Kasumi-1 (cell line): ENCODE measurements around the gene COMT.

Experiments used
- DNase-seq, 2 experiments: peaks; one replicate each; lab custom pipeline; 2025; lab: John Stamatoyannopoulos, UW

Gene COMT

DNA sequence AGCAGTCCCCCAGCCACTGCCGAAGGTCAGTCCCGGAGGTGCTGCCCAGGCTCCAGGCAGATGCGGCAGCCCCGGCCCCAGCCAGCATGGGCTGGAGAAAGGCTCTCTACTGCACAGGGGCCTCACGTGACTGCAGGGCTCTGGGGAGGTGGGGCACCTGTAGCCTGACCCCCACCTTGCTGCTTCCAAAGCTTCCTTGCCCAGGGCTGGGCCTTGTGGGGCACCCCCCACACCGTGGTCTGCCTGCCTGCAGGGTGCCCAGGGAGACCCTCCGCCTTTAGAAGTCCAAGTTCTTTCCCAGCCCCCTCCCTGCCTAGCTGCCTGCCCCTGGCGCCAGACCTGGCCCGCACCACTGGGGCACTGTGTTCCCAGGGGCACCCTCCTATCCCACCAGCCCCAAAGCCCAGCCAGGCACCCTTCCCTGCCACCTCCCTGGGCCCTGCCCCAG lies 28.5 kb downstream of the COMT start:
- no peak for DNase-seq

GRCh38 chr22:19970479-19971275 lies 29.1 kb downstream of the COMT start:
- DNase-seq: peak; percentile 61 to 71

GRCh38 chr22:19971276-19972124 lies 29.9 kb downstream of the COMT start:
- no peak for DNase-seq

DNA sequence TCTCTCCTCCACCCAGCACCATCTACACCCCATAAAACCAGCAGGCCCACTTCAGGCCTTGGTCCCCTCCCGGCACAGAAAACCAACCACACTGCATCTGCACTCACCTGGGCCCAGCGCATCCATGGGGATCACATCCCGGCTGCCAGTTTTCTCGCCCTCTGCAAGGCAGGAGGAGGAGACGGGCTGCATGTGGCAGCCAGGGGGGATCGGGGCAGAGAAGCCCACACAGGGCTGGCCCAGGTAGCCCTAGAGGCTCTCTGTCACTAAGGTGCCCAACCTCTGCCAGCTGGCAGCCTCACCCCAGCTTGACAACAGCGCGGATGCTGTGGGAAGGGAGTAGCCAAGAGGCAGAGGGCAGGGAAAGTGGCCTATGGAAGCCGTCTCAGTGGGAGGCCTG lies 30.7 kb downstream of the COMT start:
- no peak for DNase-seq

DNA sequence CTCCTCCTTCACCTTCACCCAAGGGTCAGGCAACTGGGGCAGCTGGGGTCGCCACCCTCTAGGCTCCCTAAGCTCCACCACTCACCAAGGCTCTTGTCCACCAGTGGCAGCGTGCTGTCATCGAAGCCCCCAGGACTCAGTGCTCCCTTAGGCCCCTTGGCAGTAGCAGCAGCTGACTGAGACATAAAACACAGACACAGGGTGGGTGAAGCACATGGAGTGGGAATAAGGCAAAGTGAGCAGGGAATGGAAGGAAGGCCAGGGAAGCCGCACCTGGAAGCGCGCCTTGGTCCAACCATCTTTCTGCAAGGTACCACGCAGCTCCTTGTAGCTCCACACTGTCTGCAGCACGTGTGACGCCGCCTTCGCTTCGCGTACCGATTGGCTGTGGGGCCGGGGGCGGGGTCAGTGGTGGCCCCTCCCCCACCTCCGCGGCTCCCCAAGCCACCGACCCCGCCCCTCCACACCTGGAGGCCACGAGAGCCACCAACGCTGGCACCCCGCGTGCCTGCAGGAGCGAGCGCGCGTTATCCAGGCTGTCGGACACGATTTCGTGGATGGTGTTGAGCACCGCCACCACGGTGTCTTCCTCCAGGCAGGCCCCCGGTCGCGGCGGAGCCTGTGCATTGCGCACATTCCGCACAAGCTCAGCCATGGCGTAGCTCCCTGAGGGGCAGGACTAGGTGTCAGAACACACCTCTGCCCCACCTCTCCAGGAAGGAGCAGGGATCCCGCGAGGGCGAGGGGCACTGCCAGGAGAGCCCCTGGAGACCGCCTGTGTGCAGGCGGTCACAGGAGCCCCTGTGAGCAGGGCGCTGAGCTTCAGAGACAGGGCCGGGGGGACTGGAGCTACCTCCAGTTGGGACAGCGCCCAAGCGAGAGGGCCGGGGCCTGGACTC lies 31.3 kb downstream of the COMT start:
- no peak for DNase-seq

GRCh38 chr22:19973551-19974267 lies 32.1 kb downstream of the COMT start:
- no peak for DNase-seq

DNA sequence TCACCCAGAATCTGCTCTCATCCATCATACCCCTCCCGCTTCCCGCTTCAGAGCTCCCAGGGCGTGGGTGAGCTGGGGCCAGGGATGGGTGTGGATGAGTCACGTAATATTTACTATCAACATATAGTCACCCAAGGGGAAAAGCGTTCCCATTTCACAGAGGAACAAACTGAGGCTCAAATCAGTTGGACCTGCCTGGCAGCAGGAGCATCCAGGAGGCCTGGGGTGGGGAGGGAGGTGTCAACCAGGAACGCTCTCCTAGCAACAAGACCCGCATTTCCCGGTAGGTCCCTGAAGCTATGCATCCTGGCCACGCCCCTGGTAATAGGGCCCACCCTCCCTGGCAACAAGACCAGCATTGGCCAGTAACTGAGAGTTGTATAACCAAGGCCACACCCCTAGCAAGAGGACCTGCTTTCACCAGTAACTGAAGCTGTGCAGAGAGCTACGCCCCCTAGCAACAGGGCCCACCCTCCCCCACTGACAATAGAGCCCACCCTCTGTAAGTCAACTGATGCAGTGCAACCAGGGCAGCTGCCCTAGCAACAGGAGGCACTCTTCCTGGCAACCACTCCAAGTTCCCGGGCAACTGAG lies 32.8 kb downstream of the COMT start:
- DNase-seq: peak; percentile 61 to 64

GRCh38 chr22:19974935-19975706 lies 33.5 kb downstream of the COMT start:
- DNase-seq: peak; percentile 28 to 36

DNA sequence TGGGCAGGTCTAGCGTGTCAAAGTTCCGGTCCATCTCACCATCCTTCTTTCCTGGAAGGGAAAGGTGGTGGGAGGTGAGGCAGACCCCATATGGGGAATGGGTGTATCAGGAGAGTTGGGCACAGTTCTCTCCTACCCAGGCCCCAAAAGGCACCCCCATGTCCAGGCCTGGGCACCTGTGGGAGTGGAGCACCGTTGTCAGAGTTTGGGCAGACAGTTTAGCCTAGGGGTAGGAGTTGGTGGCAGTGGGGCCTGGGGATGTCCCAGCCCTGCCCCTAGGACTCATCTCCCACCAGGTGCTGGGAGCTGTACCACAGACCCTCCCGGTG lies 34.1 kb downstream of the COMT start:
- DNase-seq: no peak

DNA sequence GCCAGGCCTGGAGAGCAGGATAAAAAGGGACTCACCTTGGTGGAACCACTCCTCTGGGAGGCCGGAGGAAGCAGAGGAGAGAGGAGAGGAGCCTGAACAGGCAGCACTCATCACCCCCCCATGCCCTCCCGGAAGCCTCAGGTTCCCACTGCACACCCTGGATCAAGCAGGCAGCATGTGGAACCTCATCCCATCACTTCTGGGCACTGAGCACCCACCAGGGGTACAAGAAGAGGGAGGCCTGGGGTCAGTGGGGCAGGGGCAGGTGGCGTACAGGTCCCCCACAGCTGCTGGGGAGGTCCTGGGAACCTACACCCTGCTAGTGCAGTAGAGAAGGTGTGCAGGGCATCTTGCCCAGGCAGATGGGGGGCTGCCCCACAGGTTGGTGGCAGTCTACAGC lies 35.1 kb downstream of the COMT start:
- DNase-seq: no peak

DNA sequence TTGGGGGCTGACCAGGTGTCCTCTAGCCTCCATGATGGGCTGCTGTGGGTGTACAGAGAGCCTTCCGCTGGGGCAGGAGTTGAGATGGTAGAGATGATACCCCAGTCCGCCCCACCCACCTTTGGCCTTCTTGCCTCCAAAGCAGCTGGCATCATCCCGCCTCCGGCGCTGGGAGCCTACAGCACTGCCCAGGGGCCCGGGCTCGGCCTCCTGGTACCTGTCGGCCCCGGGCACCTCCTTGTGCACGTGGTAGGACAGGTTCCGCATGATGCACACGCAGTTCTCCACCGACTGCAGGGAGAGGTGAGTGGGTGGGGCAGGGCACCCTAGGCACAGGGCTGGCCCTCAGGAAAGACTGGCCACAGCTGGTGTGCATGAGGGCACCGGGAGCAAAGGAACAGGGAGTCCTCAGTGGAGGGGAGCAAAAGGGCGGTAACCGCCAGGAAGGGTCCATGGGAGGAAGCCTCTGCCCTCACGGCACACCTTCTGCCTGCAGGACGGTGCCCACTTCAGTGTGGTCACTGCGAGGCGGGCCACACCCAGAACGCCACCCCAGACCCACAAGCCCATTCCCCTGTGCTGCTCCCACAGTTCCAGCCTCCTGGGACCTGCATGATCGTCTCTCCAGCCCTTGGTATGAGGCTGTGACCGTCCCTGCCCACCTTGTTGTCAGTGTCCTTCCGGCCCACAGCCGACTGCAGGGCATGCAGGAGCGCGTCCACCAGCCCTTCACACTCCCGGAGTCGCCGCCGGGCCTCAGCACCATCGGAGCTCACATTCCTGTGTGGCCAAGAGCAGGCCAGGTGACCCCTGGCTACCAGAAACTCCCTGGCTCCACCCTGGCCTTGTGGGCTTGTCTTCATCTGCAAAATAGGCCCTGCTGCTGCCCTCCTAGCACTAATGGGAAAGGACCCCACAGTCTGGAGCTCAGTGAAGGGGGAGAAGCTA lies 36.0 kb downstream of the COMT start:
- DNase-seq: no peak

DNA sequence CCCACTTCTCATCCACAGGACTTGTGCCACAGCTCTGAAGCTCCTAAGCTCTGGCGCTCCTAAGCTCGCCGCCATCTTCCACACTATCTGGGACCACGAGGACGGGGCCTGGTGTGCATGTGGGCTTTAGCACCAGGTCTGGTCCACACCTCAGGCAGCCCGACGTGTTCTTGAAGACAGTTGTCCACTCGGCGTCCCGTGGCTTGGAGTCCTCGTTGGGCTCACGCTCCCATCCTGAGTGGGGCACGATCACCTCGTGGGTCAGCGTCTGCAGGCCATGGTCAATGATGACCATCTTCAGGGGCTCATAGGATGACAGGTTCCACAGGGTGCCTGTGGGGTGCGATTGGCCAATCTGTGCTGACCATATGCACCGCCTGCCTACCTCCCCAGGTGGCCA lies 37.2 kb downstream of the COMT start:
- no peak for DNase-seq

DNA sequence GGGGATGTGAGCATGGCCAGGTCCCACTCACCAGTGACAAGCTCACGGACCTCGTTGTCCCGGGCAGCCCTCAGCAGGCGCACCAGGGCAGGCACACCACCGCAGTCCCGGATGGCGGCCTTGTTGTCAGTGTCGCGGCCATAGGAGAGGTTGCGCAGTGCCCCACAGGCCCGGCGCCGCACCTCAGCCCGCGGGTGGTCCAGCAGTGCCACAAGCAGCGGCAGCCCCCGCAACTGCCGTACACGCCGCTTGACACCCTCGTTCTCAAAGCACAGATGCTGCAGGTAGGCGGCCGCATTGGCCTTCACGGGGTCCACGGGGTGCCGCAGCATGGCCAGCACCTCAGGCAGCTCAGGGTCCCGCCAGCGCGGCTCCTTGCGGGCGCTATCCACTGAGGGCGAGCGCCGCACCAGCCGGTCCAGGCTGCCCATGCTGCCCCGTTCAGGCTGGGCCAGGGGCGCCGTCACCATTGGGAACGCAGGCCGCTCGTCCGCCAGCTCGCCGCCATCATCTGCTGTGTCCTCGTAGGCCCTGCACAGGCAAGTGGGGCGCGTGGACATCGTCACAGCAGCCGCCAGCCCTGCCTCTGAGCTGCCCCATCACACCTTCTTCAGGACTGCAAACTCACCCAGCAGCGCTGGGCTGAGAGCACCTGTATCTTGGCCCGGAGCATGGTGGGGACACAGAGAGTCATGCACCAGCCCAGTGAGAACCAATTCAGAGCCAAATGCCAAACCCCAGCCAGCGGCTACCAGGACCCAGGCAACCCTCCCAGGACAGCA lies 38.3 kb downstream of the COMT start:
- DNase-seq: no peak

DNA sequence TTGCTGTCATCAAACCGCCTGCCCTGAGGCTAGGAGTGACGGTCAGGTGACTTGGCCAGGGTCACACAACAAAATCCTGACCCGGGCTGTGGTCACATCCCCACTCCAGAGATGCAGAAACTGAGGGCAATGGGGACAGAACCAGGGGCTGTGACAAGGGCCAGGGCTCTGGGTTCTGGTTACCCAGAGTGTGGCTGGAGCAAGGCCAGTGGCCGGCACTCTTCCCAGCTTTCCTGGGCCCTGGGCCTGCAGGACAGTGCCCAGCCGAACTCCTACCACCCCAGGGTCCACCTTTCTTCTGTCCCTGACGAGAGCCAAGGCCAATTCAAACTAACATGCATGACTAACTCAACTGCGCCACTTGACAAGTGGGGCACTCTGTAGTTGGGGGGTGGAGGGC lies 39.2 kb downstream of the COMT start:
- no peak for DNase-seq

DNA sequence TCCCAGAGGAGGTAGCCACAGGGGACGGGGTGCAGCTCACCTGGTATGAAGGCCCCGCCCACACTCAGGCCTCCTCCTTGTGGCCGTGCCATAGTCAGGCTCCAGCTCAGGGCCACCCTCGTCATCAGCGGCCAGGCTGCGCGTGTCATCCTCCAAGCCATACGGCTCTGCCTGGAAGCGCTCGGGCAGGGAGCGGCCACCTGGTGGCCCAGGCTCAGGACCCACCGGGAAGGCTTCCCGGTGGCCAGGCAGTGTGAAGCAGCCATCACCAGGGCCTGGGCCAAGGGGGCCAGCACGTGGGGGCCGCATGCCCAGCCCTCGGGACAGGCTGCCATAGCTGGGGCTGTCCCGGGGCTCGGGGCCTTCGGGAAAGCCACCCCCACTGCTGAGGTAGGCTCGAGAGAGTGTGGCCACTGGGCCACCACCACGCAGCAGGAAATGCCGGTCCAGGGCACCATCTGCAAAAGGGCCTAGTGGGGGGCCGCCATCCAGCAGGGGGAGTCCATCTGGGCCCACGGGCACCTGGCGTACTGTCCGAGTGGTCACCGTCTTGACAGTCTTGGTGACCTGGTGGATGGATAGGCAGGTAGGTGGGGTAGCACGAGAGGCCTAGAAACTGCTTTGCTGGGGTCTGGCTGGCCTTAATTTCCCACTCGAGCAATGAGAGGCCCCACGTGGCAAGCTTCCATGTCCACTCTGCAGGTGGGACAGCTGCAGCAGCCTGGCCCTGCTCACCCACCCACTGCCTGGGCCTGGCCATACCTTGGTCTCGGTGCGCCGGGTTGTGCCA lies 39.8 kb downstream of the COMT start:
- no peak for DNase-seq

- DNase-seq: no peak
These were observed 40.7 kb downstream of the COMT start for GRCh38 chr22:19981961-19982920.
